Suprapubic skin (tissue), 4 donors: ENCODE measurements around the gene ITGB4.

Experiments
- EP300 ChIP-seq: sonication (generic); formaldehyde crosslinking; IDR thresholded peaks from one replicate; pipeline ENCODE4 v1.6.1; 2017; ENCODE audit warnings: antibody characterized with exemption
- POLR2A ChIP-seq, 2 donors: fragments of 450-650 bp; IDR thresholded peaks; one replicate each; pipeline ENCODE4 v1.6.1; 2017; ENCODE audit warnings: antibody characterized with exemption in 2 of 2, mild to moderate bottlenecking in 2 of 2, moderate library complexity in 2 of 2
- POLR2AphosphoS5 ChIP-seq, 3 donors: sonication (generic); formaldehyde crosslinking; IDR thresholded peaks; one replicate each; pipeline ENCODE4 v1.6.1; 2017; ENCODE audit warnings: antibody characterized with exemption in 3 of 3
- TF ChIP-seq, protein P1 (sequence below), 2 donors: fragments of 200-600 bp in 1 of 2; fragments of 450-650 bp in 1 of 2; sonication (generic) in 1 of 2; IDR thresholded peaks; one replicate each; pipeline ENCODE4 v1.5.1; 2016 to 2019; ENCODE audit warnings: antibody characterized with exemption in 2 of 2, mild to moderate bottlenecking in 1 of 2, moderate library complexity in 1 of 2

DNA sequence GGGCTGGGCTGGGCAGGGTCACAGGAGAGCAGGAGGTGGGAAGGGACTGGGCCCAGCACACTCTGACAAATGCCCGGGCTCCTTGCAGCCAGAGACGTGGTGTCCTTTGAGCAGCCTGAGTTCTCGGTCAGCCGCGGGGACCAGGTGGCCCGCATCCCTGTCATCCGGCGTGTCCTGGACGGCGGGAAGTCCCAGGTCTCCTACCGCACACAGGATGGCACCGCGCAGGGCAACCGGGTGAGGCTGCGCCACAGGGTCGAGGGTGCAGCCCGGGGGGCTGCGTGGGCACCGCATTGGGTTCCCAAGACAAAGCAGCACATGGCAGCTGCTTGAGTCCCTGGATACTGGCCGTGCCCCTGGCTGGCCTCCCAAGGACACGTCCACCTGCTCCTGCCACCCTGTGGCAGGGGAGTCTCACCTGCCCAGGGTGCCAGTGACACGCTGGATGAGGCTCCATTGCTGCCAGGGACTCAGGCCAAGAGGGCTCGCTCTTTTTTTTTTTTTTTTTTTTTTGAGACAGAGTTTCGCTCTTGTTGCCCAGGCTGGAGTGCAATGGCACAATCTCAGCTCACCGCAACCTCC lies 22.5 kb downstream of the ITGB4 start:
- TF ChIP-seq, protein P1, sequence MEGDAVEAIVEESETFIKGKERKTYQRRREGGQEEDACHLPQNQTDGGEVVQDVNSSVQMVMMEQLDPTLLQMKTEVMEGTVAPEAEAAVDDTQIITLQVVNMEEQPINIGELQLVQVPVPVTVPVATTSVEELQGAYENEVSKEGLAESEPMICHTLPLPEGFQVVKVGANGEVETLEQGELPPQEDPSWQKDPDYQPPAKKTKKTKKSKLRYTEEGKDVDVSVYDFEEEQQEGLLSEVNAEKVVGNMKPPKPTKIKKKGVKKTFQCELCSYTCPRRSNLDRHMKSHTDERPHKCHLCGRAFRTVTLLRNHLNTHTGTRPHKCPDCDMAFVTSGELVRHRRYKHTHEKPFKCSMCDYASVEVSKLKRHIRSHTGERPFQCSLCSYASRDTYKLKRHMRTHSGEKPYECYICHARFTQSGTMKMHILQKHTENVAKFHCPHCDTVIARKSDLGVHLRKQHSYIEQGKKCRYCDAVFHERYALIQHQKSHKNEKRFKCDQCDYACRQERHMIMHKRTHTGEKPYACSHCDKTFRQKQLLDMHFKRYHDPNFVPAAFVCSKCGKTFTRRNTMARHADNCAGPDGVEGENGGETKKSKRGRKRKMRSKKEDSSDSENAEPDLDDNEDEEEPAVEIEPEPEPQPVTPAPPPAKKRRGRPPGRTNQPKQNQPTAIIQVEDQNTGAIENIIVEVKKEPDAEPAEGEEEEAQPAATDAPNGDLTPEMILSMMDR (IDR thresholded peaks at IDR 0.05) = no peak
- no peak for TF ChIP-seq POLR2AphosphoS5 (IDR thresholded peaks at IDR 0.05)
- no peak for TF ChIP-seq POLR2A (IDR thresholded peaks at IDR 0.05)
- no peak for TF ChIP-seq EP300
